ENCODE data around the gene ITPRIP. TPM values are rescaled to one million over a fixed set of nuclear protein-coding genes. Genes with fewer than 3 reads are reported as not detected.

The ITPRIP gene
- total and polyA plus RNA-seq, 8 donors: 1.8 to 7.1 (median 2.6) TPM

DNA sequence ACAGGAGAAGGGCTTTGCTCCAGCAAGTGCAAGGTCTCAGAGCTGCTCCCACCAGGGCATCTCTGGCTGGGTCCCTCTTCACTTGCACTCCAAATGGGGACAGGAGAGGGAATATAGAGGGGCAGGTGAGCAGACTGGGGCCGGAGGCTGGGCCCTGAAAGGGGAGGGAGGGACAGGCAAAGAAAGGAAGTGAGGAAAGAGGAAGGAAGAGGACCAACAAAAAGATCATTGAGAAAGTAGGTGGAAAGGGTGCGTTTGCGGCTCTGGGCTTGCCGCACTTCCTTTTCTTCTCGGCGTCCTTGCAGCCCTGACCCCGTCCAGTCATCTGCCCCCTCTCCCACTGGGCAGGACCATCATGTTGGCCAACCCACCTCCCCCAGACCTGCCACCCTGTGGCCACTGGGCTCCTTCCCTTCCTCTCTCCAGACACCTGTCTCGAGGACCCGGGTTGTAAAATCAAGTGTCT lies 14.0 kb downstream of the ITPRIP start:
- TF ChIP-seq, protein P1, sequence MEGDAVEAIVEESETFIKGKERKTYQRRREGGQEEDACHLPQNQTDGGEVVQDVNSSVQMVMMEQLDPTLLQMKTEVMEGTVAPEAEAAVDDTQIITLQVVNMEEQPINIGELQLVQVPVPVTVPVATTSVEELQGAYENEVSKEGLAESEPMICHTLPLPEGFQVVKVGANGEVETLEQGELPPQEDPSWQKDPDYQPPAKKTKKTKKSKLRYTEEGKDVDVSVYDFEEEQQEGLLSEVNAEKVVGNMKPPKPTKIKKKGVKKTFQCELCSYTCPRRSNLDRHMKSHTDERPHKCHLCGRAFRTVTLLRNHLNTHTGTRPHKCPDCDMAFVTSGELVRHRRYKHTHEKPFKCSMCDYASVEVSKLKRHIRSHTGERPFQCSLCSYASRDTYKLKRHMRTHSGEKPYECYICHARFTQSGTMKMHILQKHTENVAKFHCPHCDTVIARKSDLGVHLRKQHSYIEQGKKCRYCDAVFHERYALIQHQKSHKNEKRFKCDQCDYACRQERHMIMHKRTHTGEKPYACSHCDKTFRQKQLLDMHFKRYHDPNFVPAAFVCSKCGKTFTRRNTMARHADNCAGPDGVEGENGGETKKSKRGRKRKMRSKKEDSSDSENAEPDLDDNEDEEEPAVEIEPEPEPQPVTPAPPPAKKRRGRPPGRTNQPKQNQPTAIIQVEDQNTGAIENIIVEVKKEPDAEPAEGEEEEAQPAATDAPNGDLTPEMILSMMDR (IDR thresholded peaks at IDR 0.05): no peak
- Histone ChIP-seq H3K4me1 (peaks cover 4 to 10% (median 7%) of the 10 kb centered on the region in 3 donors), H3K36me3 (no peaks in the 10 kb centered on the region), H3K9me3 (no peaks in the 10 kb centered on the region), H3K27me3 (no peaks in the 10 kb centered on the region), H3K4me3 (no peak overlapping the region), H3K27ac (no peak overlapping the region)
- DNase-seq (no peak), ATAC-seq (peak in 1 of 4 donors; percentile 6), FAIRE-seq (no peak)
- intact Hi-C loops (cut with DNase I): no loop called here
- 76 to 89% methylated on average over 9 of the region's 9 CpGs for WGBS, 2 donors

GRCh38 chr10:104323760-104324201 lies 14.5 kb downstream of the ITPRIP start:
- ATAC-seq (no peak), DNase-seq (no peak), FAIRE-seq (no peak)
- H3K4me1 ChIP-seq: peaks cover 4 to 10% (median 7%) of the 10 kb centered on the region in 3 donors
- no peaks in the 10 kb centered on the region for H3K9me3 ChIP-seq
- TF ChIP-seq, protein P1 (IDR thresholded peaks at IDR 0.05): no peak
- no peak overlapping the region for H3K4me3 ChIP-seq
- no peaks in the 10 kb centered on the region for H3K27me3 ChIP-seq
- intact Hi-C loops (cut with DNase I): no loop called here
- 92 to 96% methylated on average over 4 of the region's 4 CpGs for WGBS, 2 donors
- H3K27ac ChIP-seq: no peak overlapping the region
- H3K36me3 ChIP-seq: no peaks in the 10 kb centered on the region

- Histone ChIP-seq H3K4me1 (peaks cover 4 to 10% (median 7%) of the 10 kb centered on the region in 3 donors), H3K36me3 (no peaks in the 10 kb centered on the region), H3K27me3 (no peaks in the 10 kb centered on the region), H3K27ac (no peak overlapping the region), H3K9me3 (no peaks in the 10 kb centered on the region), H3K4me3 (no peak overlapping the region)
- DNase-seq: peak in 1 of 6 donors; percentile 15
- no peak for ATAC-seq
- intact Hi-C loops (cut with DNase I): no loop called here
- no peak for FAIRE-seq
- WGBS, 2 donors: 88 to 91% methylated on average over 1 of the region's 1 CpG
- TF ChIP-seq, protein P1 (IDR thresholded peaks at IDR 0.05): no peak
These were observed 15.2 kb downstream of the ITPRIP start for GRCh38 chr10:104323085-104323484.

GRCh38 chr10:104322416-104322782 lies 15.9 kb downstream of the ITPRIP start:
- Histone ChIP-seq H3K27ac (no peak overlapping the region), H3K36me3 (no peaks in the 10 kb centered on the region), H3K27me3 (no peaks in the 10 kb centered on the region), H3K4me1 (peaks cover 0 to 4% (median 1%) of the 10 kb centered on the region in 3 donors), H3K9me3 (no peaks in the 10 kb centered on the region), H3K4me3 (no peak overlapping the region)
- no peak for DNase-seq
- WGBS, 2 donors: 37 to 55% methylated on average over 7 of the region's 7 CpGs
- FAIRE-seq: no peak
- ATAC-seq: peak; percentile 24 to 65 (median 56)
- TF ChIP-seq, protein P1 (IDR thresholded peaks at IDR 0.05): no peak
- intact Hi-C loops (cut with DNase I): no loop called here

DNA sequence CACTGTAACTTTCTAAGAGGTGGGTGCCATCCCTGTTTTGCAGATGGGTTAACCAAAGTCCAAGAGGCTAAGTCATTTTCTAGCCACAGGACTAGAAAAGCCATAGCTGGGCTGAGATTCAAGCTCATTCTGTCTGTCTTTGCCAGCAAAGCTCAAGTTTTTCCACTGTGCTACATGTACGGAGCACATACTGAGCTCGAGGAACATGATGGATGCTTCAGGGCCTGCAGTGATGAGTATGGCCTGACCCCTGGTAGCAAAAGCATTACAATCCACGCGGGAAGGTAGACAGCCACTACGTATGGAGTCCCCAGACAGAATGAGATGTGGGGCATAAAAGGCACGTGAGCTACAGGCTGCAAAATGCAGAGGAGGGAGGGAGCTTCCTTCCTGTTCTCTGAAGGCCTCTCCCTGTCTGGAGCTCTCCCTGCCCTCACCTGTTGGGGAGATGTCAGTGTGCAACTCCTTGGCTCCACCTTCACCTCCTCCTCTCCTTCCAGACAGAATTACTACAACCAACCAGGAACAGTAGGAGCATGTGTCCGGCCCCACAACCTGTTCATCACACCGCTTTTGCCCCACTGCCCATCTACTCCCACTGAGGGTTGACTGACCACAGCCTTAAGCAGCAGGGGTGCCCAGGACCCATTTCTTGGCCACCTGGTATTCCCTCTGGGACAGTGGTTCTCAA lies 16.4 kb downstream of the ITPRIP start:
- DNase-seq: peak in 1 of 6 donors; percentile 46
- TF ChIP-seq, protein P1 (IDR thresholded peaks at IDR 0.05): no peak
- ATAC-seq: no peak
- Histone ChIP-seq H3K27me3 (no peaks in the 10 kb centered on the region), H3K4me1 (peaks cover 0 to 4% (median 0%) of the 10 kb centered on the region in 3 donors), H3K9me3 (no peaks in the 10 kb centered on the region), H3K36me3 (no peaks in the 10 kb centered on the region), H3K4me3 (no peak overlapping the region), H3K27ac (no peak overlapping the region)
- no peak for FAIRE-seq
- 85 to 87% methylated on average over 8 of the region's 8 CpGs for WGBS, 2 donors
- intact Hi-C loops (cut with DNase I): no loop called here
